MCF 10A (cell line): Measurements from ENCODE around the gene NRXN3. TPM values are rescaled to one million over a fixed set of nuclear protein-coding genes. Genes with fewer than 3 reads are reported as not detected.

ENCODE experiments used
- BruUV-seq: library from RNA; stranded (reverse); fragments of 400-500 nt; replicated peaks from 2 replicates; lab custom pipeline; 2021; lab: Mats Ljungman, UMichigan
- CTCF ChIA-PET: fragments of 300-600 bp; sonication (Branson Sonifier 250); formaldehyde crosslinking; extraction: SDS; loops from one replicate; lab custom pipeline; 2021; ENCODE audit warnings: antibody characterized with exemption, inconsistent platforms; lab: Yijun Ruan, JAX
- POLR2A ChIA-PET: fragments of 300-600, 350-650 bp; sonication (Branson Sonifier 250); formaldehyde crosslinking; extraction: SDS; loops from one replicate; lab custom pipeline; 2020; ENCODE audit warnings: antibody characterized with exemption, inconsistent platforms; lab: Yijun Ruan, JAX
- DNase-seq: peaks from one replicate; pipeline ENCODE4 v3.0.0-alpha.2; 2018; ENCODE audit not compliant: unreplicated experiment
- H3K27ac Mint-ChIP-seq: one replicate; pipeline ENCODE4 v1.8.0; 2022; ENCODE audit warnings: mild to moderate bottlenecking, low read depth, mixed read lengths; ENCODE audit not compliant: unreplicated experiment
- H3K27me3 Mint-ChIP-seq: one replicate; pipeline ENCODE4 v1.8.0; 2022; ENCODE audit warnings: mixed read lengths; ENCODE audit not compliant: insufficient read depth, unreplicated experiment
- H3K36me3 Mint-ChIP-seq: one replicate; pipeline ENCODE4 v1.8.0; 2022; ENCODE audit warnings: mild to moderate bottlenecking, moderate library complexity, mixed read lengths; ENCODE audit not compliant: insufficient read depth, unreplicated experiment
- H3K4me1 Mint-ChIP-seq: one replicate; pipeline ENCODE4 v1.8.0; 2022; ENCODE audit warnings: mixed read lengths; ENCODE audit not compliant: insufficient read depth, unreplicated experiment
- H3K4me3 Mint-ChIP-seq: one replicate; pipeline ENCODE4 v1.8.0; 2022; ENCODE audit warnings: mild to moderate bottlenecking, moderate library complexity, mixed read lengths; ENCODE audit not compliant: unreplicated experiment
- H3K9me3 Mint-ChIP-seq: one replicate; pipeline ENCODE4 v1.8.0; 2022; ENCODE audit warnings: mixed read lengths; ENCODE audit not compliant: unreplicated experiment
- intact Hi-C: fragments of 100-400 bp; cut with micrococcal nuclease; formaldehyde crosslinking; loops from 2 replicates; pipeline ENCODE4 v1.14.1; 2022
- total RNA-seq: library from RNA; stranded (reverse); gene quantifications from 2 replicates; pipeline ENCODE4 v1.2.3, GENCODE V29; 2022
- TF ChIP-seq, protein P1 (sequence below): fragments of 200-600 bp; IDR thresholded peaks from one replicate; pipeline ENCODE4 v1.8.0; 2022; ENCODE audit warnings: antibody characterized with exemption, mild to moderate bottlenecking; ENCODE audit not compliant: unreplicated experiment

The NRXN3 gene
- total RNA-seq, 1 experiment from 2014 or later: not detected

- intact Hi-C loops: no loop called here
Measured at GRCh38 chr14:79321070-79321469, 1150.9 kb downstream of the NRXN3 start.

DNA sequence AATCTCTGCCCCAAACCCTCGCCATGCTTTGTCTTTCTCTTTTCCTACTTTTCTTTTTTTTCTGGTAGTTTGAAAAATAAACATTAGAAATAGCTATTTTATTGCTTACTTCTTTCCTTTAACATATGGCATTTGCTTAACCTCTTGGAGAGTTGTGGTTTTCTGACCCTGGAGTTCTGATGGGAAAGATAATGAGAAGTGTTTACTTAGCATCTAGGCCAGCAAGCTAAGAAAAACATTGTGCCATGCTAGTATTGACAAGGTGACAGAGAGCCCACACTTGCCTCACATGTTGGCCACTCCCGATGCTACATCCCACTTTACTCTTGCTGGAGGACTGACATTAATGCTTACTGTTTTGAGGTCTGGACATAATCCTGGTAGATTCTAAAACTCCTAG lies 1154.9 kb downstream of the NRXN3 start:
- Mint-ChIP-seq H3K36me3 (no peaks in the 10 kb centered on the region), H3K9me3 (no peaks in the 10 kb centered on the region), H3K27me3 (peaks cover 36% of the 10 kb centered on the region), H3K27ac (no peak overlapping the region), H3K4me1 (no peaks in the 10 kb centered on the region), H3K4me3 (no peak overlapping the region)
- no peak for DNase-seq
- POLR2A ChIA-PET: no interaction called here
- TF ChIP-seq, protein P1, sequence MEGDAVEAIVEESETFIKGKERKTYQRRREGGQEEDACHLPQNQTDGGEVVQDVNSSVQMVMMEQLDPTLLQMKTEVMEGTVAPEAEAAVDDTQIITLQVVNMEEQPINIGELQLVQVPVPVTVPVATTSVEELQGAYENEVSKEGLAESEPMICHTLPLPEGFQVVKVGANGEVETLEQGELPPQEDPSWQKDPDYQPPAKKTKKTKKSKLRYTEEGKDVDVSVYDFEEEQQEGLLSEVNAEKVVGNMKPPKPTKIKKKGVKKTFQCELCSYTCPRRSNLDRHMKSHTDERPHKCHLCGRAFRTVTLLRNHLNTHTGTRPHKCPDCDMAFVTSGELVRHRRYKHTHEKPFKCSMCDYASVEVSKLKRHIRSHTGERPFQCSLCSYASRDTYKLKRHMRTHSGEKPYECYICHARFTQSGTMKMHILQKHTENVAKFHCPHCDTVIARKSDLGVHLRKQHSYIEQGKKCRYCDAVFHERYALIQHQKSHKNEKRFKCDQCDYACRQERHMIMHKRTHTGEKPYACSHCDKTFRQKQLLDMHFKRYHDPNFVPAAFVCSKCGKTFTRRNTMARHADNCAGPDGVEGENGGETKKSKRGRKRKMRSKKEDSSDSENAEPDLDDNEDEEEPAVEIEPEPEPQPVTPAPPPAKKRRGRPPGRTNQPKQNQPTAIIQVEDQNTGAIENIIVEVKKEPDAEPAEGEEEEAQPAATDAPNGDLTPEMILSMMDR: no peak
- intact Hi-C loops: no loop called here
- no TSS peak for BruUV-seq
- CTCF ChIA-PET: no interaction called here

More at GRCh38 chr14:79321070-79321469, 1150.9 kb downstream of the NRXN3 start:
- ChIA-PET POLR2A (no interaction called here), CTCF (no interaction called here)
- Mint-ChIP-seq H3K4me3 (no peak overlapping the region), H3K36me3 (no peaks in the 10 kb centered on the region), H3K27me3 (peaks cover 3% of the 10 kb centered on the region), H3K4me1 (no peaks in the 10 kb centered on the region), H3K27ac (no peak overlapping the region), H3K9me3 (no peaks in the 10 kb centered on the region)
- DNase-seq: no peak
- no TSS peak for BruUV-seq
- TF ChIP-seq, protein P1: no peak

DNA sequence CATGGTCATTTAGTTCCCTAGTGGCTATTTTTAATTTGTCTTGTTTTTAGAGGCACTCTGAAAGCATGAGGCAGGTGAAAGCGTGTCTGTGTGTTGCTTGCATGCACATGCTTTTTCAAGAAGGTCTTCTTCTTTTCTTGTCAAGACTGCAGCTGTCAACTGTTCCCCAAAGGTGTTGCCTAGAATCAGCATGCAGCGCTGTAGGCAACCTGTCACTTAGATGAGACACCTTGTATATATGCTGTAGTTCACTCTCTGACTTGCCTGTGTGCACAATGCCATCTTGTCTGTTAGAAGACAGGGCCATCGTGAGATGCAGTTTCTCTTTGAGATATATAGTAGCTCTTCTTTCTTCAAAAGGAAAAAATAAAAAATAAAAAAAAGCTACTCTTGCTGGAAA lies 1155.4 kb downstream of the NRXN3 start:
- H3K27me3 Mint-ChIP-seq: peaks cover 37% of the 10 kb centered on the region
- POLR2A ChIA-PET: no interaction called here
- no peak overlapping the region for H3K4me3 Mint-ChIP-seq
- H3K9me3 Mint-ChIP-seq: no peaks in the 10 kb centered on the region
- no peak overlapping the region for H3K27ac Mint-ChIP-seq
- TF ChIP-seq, protein P1: no peak
- DNase-seq: no peak
- intact Hi-C loops: no loop called here
- CTCF ChIA-PET: no interaction called here
- H3K36me3 Mint-ChIP-seq: no peaks in the 10 kb centered on the region
- no peaks in the 10 kb centered on the region for H3K4me1 Mint-ChIP-seq
- no TSS peak for BruUV-seq

DNA sequence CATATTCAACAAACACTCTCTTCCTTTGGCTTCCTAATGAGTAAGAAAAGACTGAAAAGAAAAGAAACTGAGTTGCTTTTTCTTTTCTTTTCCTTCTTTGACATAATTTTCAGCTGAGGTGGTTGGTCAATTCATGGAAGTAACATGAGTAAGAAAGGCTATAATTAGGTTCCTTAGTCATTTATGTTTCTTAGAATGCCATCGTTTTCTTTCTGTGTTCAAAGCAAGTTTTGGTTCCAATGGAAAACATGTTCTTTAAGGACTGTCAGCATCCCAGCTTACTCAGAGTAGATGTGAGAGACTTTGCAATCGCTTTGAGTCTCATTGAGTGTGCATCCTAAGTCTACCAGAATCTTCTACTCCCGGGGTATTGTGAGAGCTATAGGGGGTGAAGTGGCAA lies 1158.7 kb downstream of the NRXN3 start:
- Mint-ChIP-seq H3K4me1 (no peaks in the 10 kb centered on the region), H3K36me3 (no peaks in the 10 kb centered on the region), H3K9me3 (no peaks in the 10 kb centered on the region), H3K4me3 (no peak overlapping the region), H3K27me3 (peaks cover 37% of the 10 kb centered on the region), H3K27ac (no peak overlapping the region)
- intact Hi-C loops: no loop called here
- ChIA-PET POLR2A (no interaction called here), CTCF (interaction anchor here (0.7 kb wide), 1 partner anchor 1658 kb away, joined by 5 read pairs; no protein-coding TSS in a partner anchor)
- no peak for DNase-seq
- no TSS peak for BruUV-seq
- TF ChIP-seq, protein P1: no peak
